HFFc6 (cell line): ENCODE data around the gene PELI2. TPM values are rescaled to one million over a fixed set of nuclear protein-coding genes. Genes with fewer than 3 reads are reported as not detected.

Experiments
- DNase-seq: peaks from one replicate; pipeline ENCODE4 v3.0.0-alpha.2; 2018
- H3K27ac Mint-ChIP-seq: 2 replicates; pipeline ENCODE4 v1.8.0; 2020; ENCODE audit warnings: mild to moderate bottlenecking, mixed read lengths
- H3K27me3 Mint-ChIP-seq: 2 replicates; pipeline ENCODE4 v1.8.0; 2021; ENCODE audit warnings: mild to moderate bottlenecking, moderate library complexity, mixed read lengths; ENCODE audit not compliant: insufficient read depth
- H3K36me3 Mint-ChIP-seq: 2 replicates; pipeline ENCODE4 v1.8.0; 2021; ENCODE audit warnings: low read depth, mixed read lengths
- H3K4me1 Mint-ChIP-seq: 2 replicates; pipeline ENCODE4 v1.8.0; 2020; ENCODE audit warnings: low read depth, mixed read lengths
- H3K4me3 Mint-ChIP-seq: 2 replicates; pipeline ENCODE4 v1.8.0; 2020; ENCODE audit warnings: mild to moderate bottlenecking, moderate library complexity, mixed read lengths
- H3K9me3 Mint-ChIP-seq: 2 replicates; pipeline ENCODE4 v1.8.0; 2020; ENCODE audit warnings: mild to moderate bottlenecking, mixed read lengths
- total RNA-seq, 6 experiments: library from RNA; stranded (reverse); fragmentation: NEBNext Ultra II Directional; extraction: Animal tissue kit (Norgen Biotek cat#: 25700); gene quantifications; 2 replicates in 1 of 6; 3 replicates in 5 of 6; pipeline ENCODE4 v1.2.3, GENCODE V29; 2021
- TF ChIP-seq, protein P1 (sequence below): fragments of 200-600 bp; sonication (generic); IDR thresholded peaks from 2 replicates; pipeline ENCODE4 v1.5.0; 2021; ENCODE audit warnings: antibody characterized with exemption, mild to moderate bottlenecking

Gene PELI2
- total RNA-seq, 6 experiments from 2014 or later = 0.69 to 5.9 (median 4.6) TPM

DNA sequence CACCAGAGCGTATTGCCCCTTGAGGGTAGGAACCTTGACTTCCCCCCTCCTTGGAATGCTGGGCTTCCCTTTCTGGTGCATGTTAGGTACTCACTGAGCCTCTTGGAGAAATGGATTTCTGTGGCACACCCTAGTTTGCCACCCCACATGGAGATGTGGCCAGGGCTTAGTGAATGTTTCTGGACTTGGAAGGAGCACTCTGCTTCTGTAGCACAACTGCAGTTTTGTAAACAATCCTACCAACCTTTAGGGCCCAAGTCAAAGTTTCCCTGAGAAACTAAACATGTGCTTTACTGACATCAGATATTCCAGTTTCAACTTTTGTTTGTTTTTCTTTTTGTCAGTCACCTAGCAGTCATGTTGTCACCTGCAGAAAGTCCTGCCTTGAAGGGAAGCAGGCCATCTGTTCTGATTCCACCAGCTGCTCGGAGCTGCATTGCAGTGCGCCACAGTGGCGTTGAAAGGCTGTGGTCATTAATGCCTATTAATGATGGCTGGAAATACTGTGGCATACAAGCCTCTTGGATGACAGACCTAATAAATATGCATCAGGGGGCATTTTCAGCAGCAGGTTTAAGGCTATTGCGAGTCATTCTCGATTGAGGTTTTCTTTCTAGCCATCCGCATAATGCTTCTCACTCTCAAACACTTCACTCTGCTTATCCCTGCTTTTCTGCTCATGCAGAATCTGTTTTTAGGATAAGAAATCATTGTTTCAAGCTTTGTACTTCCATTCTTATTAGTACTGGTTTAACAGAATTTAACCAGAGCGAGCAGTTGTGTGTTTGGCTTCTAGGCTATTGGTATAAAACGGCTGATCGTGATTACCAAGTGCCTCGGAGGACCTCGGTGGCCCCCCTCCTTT, 7.8 kb downstream of the PELI2 start:
- Mint-ChIP-seq H3K36me3 (no peaks in the 10 kb centered on the region), H3K4me1 (peaks cover 35% of the 10 kb centered on the region)

DNA sequence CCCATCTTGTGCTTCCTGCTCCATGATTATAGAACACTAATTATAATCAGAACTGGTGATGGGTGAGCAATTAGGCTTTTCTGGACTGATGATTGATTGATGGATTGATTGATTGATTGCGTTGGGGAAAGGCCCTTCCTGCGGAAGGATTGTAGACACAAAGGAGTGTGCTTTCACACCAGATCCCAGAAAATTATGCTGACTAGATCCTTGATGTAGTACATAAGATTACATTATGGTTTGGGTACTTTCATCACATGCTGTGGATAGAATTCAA, 8.4 kb downstream of the PELI2 start:
- H3K27me3 Mint-ChIP-seq = peaks cover 1% of the 10 kb centered on the region
- DNase-seq = no peak
- no peaks in the 10 kb centered on the region for H3K9me3 Mint-ChIP-seq
- H3K36me3 Mint-ChIP-seq = no peaks in the 10 kb centered on the region
- peaks cover 30% of the 10 kb centered on the region for H3K4me1 Mint-ChIP-seq
- H3K27ac Mint-ChIP-seq = no peak overlapping the region
- TF ChIP-seq, protein P1, sequence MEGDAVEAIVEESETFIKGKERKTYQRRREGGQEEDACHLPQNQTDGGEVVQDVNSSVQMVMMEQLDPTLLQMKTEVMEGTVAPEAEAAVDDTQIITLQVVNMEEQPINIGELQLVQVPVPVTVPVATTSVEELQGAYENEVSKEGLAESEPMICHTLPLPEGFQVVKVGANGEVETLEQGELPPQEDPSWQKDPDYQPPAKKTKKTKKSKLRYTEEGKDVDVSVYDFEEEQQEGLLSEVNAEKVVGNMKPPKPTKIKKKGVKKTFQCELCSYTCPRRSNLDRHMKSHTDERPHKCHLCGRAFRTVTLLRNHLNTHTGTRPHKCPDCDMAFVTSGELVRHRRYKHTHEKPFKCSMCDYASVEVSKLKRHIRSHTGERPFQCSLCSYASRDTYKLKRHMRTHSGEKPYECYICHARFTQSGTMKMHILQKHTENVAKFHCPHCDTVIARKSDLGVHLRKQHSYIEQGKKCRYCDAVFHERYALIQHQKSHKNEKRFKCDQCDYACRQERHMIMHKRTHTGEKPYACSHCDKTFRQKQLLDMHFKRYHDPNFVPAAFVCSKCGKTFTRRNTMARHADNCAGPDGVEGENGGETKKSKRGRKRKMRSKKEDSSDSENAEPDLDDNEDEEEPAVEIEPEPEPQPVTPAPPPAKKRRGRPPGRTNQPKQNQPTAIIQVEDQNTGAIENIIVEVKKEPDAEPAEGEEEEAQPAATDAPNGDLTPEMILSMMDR = no peak
- H3K4me3 Mint-ChIP-seq = no peak overlapping the region

More for the DNA sequence above, 7.8 kb downstream of the PELI2 start:
- Mint-ChIP-seq H3K27me3 (peaks cover 1% of the 10 kb centered on the region; the same call in 1 of the 2 replicates), H3K27ac (no peak overlapping the region), H3K9me3 (no peaks in the 10 kb centered on the region), H3K4me3 (no peak overlapping the region)
- TF ChIP-seq, protein P1 = no peak
- DNase-seq = no peak

DNA sequence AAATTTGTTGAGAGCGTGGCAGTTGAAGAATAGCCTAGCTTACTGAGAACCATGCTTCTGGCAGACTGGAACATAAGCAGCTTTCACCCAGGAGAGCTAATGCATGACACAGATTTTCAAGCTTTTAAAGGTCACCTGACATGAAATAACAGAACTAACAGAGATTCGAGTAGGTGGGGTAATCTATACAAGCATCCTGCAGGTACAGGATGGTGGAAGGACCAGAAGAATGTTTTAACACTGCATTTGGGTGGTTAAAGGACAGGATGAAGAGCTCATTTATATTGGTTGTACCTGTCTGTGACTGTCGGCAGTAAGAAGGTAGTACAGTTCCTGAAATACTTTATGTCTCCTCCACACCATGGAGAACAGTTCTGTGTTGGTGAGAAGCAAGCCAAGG, 8.9 kb downstream of the PELI2 start:
- TF ChIP-seq, protein P1 = no peak
- no peak for DNase-seq
- H3K4me1 Mint-ChIP-seq = peaks cover 24% of the 10 kb centered on the region
- peaks cover 1% of the 10 kb centered on the region for H3K27me3 Mint-ChIP-seq
- H3K4me3 Mint-ChIP-seq = no peak overlapping the region
- H3K9me3 Mint-ChIP-seq = no peaks in the 10 kb centered on the region
- no peak overlapping the region for H3K27ac Mint-ChIP-seq
- H3K36me3 Mint-ChIP-seq = no peaks in the 10 kb centered on the region

DNA sequence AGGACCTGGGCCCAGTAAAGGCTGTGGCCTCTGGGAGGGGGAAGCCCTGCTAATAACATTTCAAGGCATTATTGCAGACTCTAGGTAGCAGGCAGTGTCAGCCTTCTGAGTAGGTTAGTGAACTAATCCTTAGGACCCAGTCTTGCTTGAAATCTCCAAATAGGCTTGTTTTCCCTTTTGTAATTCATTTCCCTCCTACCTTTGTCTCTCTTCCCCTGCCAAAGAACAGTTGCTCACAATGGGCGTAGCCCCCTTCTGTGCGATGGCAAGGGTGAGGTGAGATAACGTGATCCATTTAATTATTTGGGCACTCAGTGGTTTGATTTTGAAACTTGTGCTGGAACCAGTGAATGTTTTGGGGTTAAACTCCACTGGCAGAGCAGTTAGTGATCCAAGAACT, 10.9 kb downstream of the PELI2 start:
- TF ChIP-seq, protein P1 = no peak
- no peak overlapping the region for H3K27ac Mint-ChIP-seq
- no peaks in the 10 kb centered on the region for H3K36me3 Mint-ChIP-seq
- peaks cover 1% of the 10 kb centered on the region for H3K27me3 Mint-ChIP-seq
- peaks cover 14% of the 10 kb centered on the region for H3K4me1 Mint-ChIP-seq
- H3K4me3 Mint-ChIP-seq = no peak overlapping the region
- no peaks in the 10 kb centered on the region for H3K9me3 Mint-ChIP-seq
- no peak for DNase-seq

DNA sequence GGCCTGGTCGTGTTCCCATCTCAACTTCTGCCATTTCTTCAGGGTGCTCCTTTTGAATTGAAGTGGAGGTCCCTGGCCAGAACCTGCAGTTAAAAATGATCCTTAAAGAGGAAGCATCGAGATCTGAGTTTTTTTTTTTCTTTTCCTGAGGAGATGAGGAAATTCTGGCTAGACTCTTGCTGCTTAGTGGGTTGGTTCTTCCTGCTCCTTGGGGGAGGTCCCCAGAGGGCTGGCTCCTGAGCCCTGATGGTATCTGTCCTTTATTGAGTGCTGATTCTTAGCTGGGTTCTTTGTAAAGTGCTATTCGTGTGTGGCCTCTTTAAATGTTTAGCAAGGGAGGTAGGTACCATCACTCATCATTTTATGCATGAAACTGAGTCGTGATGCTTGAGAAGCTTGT, 11.7 kb downstream of the PELI2 start:
- Mint-ChIP-seq H3K36me3 (no peaks in the 10 kb centered on the region), H3K27ac (no peak overlapping the region), H3K4me3 (no peak overlapping the region), H3K4me1 (peaks cover 6% of the 10 kb centered on the region; the same call in 1 of the 2 replicates), H3K27me3 (peaks cover 1% of the 10 kb centered on the region), H3K9me3 (no peaks in the 10 kb centered on the region)
- TF ChIP-seq, protein P1 = no peak
- DNase-seq = no peak
